ENCODE data around the gene CALM1.

Gene CALM1

GRCh38 chr14:90456551-90456950 is 59.7 kb downstream of the CALM1 start:
- H3K27ac ChIP-seq: no peak overlapping the region
- TF ChIP-seq CTCF (conservative IDR thresholded peaks at IDR 0.05): no peak

GRCh38 chr14:90457186-90457585 is 60.4 kb downstream of the CALM1 start:
- TF ChIP-seq CTCF (conservative IDR thresholded peaks at IDR 0.05): no peak
- H3K27ac ChIP-seq: no peak overlapping the region
